ENCODE results near the gene LMOD3. TPM values are rescaled to one million over a fixed set of nuclear protein-coding genes. Genes with fewer than 3 reads are reported as not detected.
A peak's percentile ranks its signal among the peaks of the same experiment; 100 is the strongest.

The LMOD3 gene
- total and polyA plus RNA-seq, 9 of the 15 experiments (the other 6 are each of a cell fraction or from before 2014, with no cell fraction given): 0.03 TPM; not detected in 8

DNA sequence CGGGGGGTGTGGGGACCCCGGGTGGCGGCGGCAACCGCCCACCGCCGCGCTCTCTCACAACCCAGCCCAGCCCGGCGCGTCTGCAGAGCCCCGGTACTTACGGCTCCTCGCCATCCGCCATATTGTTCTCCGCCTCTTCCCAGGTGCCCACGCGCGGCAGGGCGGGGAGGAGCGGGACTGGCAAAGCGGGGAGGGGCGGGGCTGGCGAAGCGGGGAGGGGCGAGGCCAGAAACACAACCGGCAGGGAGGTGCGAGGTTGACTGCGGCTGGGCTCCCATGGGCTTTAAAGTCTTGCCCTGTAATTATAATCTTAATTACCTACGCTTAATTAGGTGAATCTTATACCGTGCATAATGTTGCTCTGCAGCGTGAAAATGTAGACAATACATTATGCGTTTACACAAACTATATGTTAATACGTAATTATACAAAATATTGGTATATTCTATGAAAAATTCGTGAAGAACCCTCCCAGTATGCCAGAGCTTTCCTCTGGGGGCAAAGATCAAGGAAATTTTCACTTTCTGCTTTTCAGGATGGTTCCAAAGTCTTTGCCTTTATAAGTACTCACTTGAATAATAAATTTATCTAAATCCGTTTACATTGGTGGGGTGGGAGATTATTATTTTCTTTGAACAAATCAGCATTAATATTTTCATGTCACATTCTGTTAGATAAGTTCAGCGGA is 42.0 kb downstream of the LMOD3 start, which contains the start of gene UBA3 (continued):
- TF ChIP-seq VEZF1 (CRISPR knock-in tag; IDR thresholded peaks at IDR 0.05): peak; percentile 80
- no peak for TF ChIP-seq SIRT6 (IDR thresholded peaks at IDR 0.05; ENCODE audit: low read depth, low read length)
- no peak for TF ChIP-seq ESRRA (IDR thresholded peaks at IDR 0.05; ENCODE audit: borderline replicate concordance, low read depth)
- TF ChIP-seq RFX7 (CRISPR knock-in tag; IDR thresholded peaks at IDR 0.05): no peak
- TF ChIP-seq YY1 (IDR thresholded peaks at IDR 0.05; ENCODE audit: borderline replicate concordance in 1 of 3, control insufficient read depth in 1 of 3, extremely low read depth in 1 of 3, insufficient read depth in 3 of 3, insufficient read length in 1 of 3, insufficient replicate concordance in 2 of 3, low read depth in 1 of 3, low read length in 2 of 3): peak; percentile 69 to 95 (median 91)
- TF ChIP-seq, protein P1, sequence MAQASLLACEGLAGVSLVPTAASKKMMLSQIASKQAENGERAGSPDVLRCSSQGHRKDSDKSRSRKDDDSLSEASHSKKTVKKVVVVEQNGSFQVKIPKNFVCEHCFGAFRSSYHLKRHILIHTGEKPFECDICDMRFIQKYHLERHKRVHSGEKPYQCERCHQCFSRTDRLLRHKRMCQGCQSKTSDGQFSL (CRISPR knock-in tag; IDR thresholded peaks at IDR 0.05): no peak
- TF ChIP-seq, protein P1 (tag; IDR thresholded peaks at IDR 0.05): no peak
- no peak for TF ChIP-seq KLF10 (CRISPR knock-in tag; IDR thresholded peaks at IDR 0.05)
- peak; percentile 70 for TF ChIP-seq RBFOX2 (IDR thresholded peaks at IDR 0.05; ENCODE audit: low read depth, low read length)
- peak; percentile 98 for TF ChIP-seq TAF1 (IDR thresholded peaks at IDR 0.05; ENCODE audit: control insufficient read depth, extremely low read depth, insufficient read depth, low read length, severe bottlenecking)
- TF ChIP-seq, protein P2, sequence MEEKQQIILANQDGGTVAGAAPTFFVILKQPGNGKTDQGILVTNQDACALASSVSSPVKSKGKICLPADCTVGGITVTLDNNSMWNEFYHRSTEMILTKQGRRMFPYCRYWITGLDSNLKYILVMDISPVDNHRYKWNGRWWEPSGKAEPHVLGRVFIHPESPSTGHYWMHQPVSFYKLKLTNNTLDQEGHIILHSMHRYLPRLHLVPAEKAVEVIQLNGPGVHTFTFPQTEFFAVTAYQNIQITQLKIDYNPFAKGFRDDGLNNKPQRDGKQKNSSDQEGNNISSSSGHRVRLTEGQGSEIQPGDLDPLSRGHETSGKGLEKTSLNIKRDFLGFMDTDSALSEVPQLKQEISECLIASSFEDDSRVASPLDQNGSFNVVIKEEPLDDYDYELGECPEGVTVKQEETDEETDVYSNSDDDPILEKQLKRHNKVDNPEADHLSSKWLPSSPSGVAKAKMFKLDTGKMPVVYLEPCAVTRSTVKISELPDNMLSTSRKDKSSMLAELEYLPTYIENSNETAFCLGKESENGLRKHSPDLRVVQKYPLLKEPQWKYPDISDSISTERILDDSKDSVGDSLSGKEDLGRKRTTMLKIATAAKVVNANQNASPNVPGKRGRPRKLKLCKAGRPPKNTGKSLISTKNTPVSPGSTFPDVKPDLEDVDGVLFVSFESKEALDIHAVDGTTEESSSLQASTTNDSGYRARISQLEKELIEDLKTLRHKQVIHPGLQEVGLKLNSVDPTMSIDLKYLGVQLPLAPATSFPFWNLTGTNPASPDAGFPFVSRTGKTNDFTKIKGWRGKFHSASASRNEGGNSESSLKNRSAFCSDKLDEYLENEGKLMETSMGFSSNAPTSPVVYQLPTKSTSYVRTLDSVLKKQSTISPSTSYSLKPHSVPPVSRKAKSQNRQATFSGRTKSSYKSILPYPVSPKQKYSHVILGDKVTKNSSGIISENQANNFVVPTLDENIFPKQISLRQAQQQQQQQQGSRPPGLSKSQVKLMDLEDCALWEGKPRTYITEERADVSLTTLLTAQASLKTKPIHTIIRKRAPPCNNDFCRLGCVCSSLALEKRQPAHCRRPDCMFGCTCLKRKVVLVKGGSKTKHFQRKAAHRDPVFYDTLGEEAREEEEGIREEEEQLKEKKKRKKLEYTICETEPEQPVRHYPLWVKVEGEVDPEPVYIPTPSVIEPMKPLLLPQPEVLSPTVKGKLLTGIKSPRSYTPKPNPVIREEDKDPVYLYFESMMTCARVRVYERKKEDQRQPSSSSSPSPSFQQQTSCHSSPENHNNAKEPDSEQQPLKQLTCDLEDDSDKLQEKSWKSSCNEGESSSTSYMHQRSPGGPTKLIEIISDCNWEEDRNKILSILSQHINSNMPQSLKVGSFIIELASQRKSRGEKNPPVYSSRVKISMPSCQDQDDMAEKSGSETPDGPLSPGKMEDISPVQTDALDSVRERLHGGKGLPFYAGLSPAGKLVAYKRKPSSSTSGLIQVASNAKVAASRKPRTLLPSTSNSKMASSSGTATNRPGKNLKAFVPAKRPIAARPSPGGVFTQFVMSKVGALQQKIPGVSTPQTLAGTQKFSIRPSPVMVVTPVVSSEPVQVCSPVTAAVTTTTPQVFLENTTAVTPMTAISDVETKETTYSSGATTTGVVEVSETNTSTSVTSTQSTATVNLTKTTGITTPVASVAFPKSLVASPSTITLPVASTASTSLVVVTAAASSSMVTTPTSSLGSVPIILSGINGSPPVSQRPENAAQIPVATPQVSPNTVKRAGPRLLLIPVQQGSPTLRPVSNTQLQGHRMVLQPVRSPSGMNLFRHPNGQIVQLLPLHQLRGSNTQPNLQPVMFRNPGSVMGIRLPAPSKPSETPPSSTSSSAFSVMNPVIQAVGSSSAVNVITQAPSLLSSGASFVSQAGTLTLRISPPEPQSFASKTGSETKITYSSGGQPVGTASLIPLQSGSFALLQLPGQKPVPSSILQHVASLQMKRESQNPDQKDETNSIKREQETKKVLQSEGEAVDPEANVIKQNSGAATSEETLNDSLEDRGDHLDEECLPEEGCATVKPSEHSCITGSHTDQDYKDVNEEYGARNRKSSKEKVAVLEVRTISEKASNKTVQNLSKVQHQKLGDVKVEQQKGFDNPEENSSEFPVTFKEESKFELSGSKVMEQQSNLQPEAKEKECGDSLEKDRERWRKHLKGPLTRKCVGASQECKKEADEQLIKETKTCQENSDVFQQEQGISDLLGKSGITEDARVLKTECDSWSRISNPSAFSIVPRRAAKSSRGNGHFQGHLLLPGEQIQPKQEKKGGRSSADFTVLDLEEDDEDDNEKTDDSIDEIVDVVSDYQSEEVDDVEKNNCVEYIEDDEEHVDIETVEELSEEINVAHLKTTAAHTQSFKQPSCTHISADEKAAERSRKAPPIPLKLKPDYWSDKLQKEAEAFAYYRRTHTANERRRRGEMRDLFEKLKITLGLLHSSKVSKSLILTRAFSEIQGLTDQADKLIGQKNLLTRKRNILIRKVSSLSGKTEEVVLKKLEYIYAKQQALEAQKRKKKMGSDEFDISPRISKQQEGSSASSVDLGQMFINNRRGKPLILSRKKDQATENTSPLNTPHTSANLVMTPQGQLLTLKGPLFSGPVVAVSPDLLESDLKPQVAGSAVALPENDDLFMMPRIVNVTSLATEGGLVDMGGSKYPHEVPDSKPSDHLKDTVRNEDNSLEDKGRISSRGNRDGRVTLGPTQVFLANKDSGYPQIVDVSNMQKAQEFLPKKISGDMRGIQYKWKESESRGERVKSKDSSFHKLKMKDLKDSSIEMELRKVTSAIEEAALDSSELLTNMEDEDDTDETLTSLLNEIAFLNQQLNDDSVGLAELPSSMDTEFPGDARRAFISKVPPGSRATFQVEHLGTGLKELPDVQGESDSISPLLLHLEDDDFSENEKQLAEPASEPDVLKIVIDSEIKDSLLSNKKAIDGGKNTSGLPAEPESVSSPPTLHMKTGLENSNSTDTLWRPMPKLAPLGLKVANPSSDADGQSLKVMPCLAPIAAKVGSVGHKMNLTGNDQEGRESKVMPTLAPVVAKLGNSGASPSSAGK (IDR thresholded peaks at IDR 0.05): 0 out of 2 replicates have a peak, but pooled peaks have one; percentile 14
- no peak for TF ChIP-seq NELFE (IDR thresholded peaks at IDR 0.05; ENCODE audit: insufficient read depth, insufficient read length)

All from K562 (cell line).